Calu3 (cell line): ENCODE results near the gene CDKAL1. TPM values are rescaled to one million over a fixed set of nuclear protein-coding genes. Genes with fewer than 3 reads are reported as not detected.

Experiments
- BruUV-seq: library from RNA; stranded (reverse); fragments of 400-500 nt; replicated peaks from 2 replicates; lab custom pipeline; 2021; lab: Mats Ljungman, UMichigan
- CTCF ChIA-PET: fragments of 300-600 bp; sonication (Branson Sonifier 250); formaldehyde crosslinking; loops from one replicate; lab custom pipeline; 2022; ENCODE audit warnings: antibody characterized with exemption; lab: Charles Lee
- DNase-seq: peaks from one replicate; pipeline ENCODE4 v3.0.0; 2022
- H3K27ac Mint-ChIP-seq: one replicate; pipeline ENCODE4 v1.8.0; 2022; ENCODE audit warnings: mixed read lengths; ENCODE audit not compliant: unreplicated experiment
- H3K27me3 Mint-ChIP-seq: one replicate; pipeline ENCODE4 v1.8.0; 2022; ENCODE audit warnings: mixed read lengths; ENCODE audit not compliant: unreplicated experiment
- H3K36me3 Mint-ChIP-seq: one replicate; pipeline ENCODE4 v1.8.0; 2022; ENCODE audit warnings: mild to moderate bottlenecking, moderate library complexity, mixed read lengths; ENCODE audit not compliant: insufficient read depth, unreplicated experiment
- H3K4me1 Mint-ChIP-seq: one replicate; pipeline ENCODE4 v1.8.0; 2022; ENCODE audit warnings: mild to moderate bottlenecking, low read depth, mixed read lengths; ENCODE audit not compliant: unreplicated experiment
- H3K4me3 Mint-ChIP-seq: one replicate; pipeline ENCODE4 v1.8.0; 2022; ENCODE audit warnings: mild to moderate bottlenecking, low read depth, moderate library complexity, mixed read lengths; ENCODE audit not compliant: unreplicated experiment
- H3K9me3 Mint-ChIP-seq: one replicate; pipeline ENCODE4 v1.8.0; 2022; ENCODE audit warnings: low read depth, mixed read lengths; ENCODE audit not compliant: unreplicated experiment
- intact Hi-C: fragments of 100-400 bp; cut with micrococcal nuclease; formaldehyde crosslinking; loops from one replicate; pipeline ENCODE4 v1.10.0; 2022; ENCODE audit not compliant: unreplicated experiment
- total RNA-seq: library from RNA; stranded (reverse); gene quantifications from 2 replicates; pipeline ENCODE4 v1.2.3, GENCODE V29; 2022
- TF ChIP-seq, protein P1 (sequence below): fragments of 200-600 bp; IDR thresholded peaks from one replicate; pipeline ENCODE4 v1.8.0; 2022; ENCODE audit warnings: antibody characterized with exemption; ENCODE audit not compliant: unreplicated experiment

CDKAL1 gene
- total RNA-seq, 1 experiment from 2014 or later, result 39.6 TPM

DNA sequence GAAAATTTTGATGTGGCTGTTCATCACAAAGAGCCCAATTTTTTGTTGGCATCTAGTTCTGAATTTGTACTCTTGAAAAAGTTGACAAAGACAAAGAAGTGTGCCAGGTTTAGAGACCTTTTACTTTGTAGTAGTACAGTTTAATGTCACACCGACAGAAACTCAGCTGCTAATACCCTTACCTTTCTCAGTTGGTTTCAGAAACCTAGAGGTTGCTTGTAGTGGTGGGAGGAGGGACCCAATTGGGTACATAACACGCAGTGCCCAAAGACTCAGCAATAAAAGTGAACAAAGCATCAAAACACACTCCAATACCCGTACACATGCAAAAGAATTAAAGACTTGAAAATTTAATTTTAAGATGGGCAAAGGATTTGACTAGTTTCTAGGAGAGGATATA lies 203.7 kb downstream of the CDKAL1 start:
- H3K4me3 Mint-ChIP-seq, result no peak overlapping the region
- peaks cover 2% of the 10 kb centered on the region for H3K9me3 Mint-ChIP-seq
- no peak overlapping the region for H3K27ac Mint-ChIP-seq
- CTCF ChIA-PET, result no interaction called here
- TF ChIP-seq, protein P1, sequence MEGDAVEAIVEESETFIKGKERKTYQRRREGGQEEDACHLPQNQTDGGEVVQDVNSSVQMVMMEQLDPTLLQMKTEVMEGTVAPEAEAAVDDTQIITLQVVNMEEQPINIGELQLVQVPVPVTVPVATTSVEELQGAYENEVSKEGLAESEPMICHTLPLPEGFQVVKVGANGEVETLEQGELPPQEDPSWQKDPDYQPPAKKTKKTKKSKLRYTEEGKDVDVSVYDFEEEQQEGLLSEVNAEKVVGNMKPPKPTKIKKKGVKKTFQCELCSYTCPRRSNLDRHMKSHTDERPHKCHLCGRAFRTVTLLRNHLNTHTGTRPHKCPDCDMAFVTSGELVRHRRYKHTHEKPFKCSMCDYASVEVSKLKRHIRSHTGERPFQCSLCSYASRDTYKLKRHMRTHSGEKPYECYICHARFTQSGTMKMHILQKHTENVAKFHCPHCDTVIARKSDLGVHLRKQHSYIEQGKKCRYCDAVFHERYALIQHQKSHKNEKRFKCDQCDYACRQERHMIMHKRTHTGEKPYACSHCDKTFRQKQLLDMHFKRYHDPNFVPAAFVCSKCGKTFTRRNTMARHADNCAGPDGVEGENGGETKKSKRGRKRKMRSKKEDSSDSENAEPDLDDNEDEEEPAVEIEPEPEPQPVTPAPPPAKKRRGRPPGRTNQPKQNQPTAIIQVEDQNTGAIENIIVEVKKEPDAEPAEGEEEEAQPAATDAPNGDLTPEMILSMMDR, result no peak
- no peaks in the 10 kb centered on the region for H3K36me3 Mint-ChIP-seq
- no peak for DNase-seq
- intact Hi-C loops, result no loop called here
- H3K27me3 Mint-ChIP-seq, result no peaks in the 10 kb centered on the region
- H3K4me1 Mint-ChIP-seq, result peaks cover 1% of the 10 kb centered on the region
- no TSS peak for BruUV-seq

DNA sequence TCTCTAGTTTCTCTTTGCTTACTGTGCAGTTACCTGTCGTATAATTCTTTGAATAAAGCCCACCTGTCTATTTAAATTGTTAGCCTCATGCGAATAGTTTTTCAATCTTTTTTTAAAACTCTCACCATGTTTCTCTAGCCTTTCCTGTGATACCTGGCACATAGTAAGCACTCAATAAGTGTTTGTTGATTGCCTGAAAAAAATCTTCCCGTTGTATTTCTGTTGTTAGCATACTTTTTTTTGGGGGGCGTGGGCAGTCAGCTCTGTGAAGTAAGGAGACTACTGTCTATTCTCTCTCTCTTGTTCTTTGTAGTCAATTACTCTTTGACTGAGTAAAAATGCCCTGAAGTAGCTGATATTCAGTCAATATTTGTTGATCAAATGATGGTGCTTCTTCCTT lies 205.8 kb downstream of the CDKAL1 start:
- intact Hi-C loops, result no loop called here
- H3K27ac Mint-ChIP-seq, result no peak overlapping the region
- no peaks in the 10 kb centered on the region for H3K36me3 Mint-ChIP-seq
- H3K27me3 Mint-ChIP-seq, result no peaks in the 10 kb centered on the region
- H3K9me3 Mint-ChIP-seq, result no peaks in the 10 kb centered on the region
- TF ChIP-seq, protein P1, result no peak
- no peak overlapping the region for H3K4me3 Mint-ChIP-seq
- BruUV-seq, result no TSS peak
- H3K4me1 Mint-ChIP-seq, result peaks cover 18% of the 10 kb centered on the region
- CTCF ChIA-PET, result interaction anchor here (0.8 to 1.1 kb wide), 3 partner anchors 7 to 33 kb away, joined by 3 to 5 read pairs (median 3); no protein-coding TSS in a partner anchor
- DNase-seq, result no peak

DNA sequence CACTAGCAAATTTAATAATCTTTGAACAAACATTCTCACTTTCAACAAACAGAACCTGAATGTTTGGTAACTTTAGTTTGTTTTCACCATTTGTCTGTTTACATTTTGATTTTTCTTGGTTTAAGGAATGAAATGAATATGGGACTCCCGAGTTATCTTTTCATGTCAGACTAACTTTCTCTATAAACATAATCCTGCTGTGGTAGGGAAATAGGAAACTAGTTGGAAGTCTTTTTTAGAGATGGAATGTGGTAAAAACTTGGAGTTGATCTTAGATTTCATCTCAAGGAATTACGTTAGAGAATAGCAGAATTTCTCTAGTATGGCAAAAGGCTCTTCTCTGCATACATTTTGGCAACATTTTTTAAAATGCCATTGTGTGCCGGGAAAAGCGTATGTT lies 206.5 kb downstream of the CDKAL1 start:
- H3K27ac Mint-ChIP-seq, result no peak overlapping the region
- TF ChIP-seq, protein P1, result no peak
- H3K4me1 Mint-ChIP-seq, result peaks cover 24% of the 10 kb centered on the region
- H3K9me3 Mint-ChIP-seq, result no peaks in the 10 kb centered on the region
- CTCF ChIA-PET, result interaction anchor here (0.8 kb wide), 1 partner anchor 17 kb away, joined by 5 read pairs; no protein-coding TSS in a partner anchor
- intact Hi-C loops, result no loop called here
- no peak overlapping the region for H3K4me3 Mint-ChIP-seq
- no peak for DNase-seq
- no peaks in the 10 kb centered on the region for H3K27me3 Mint-ChIP-seq
- TSS peak; percentile 7 for BruUV-seq
- H3K36me3 Mint-ChIP-seq, result no peaks in the 10 kb centered on the region

DNA sequence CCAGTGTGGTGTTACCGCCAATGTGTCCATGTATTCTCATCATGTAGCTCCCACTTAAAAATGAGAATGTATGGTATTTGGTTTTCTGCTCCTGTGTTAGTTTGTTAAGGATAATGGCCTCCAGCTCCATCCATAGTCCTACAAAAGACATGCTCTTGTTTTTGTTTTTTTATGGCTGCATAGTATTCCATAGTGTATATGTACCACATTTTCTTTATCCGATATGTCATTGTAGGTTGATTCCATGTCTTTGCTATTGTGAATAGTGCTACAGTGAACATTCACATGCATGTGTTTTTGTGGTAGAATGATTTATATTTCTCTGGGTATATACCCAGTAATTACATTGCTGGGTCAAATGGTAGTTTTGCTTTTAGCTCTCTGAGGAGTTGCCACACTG lies 207.2 kb downstream of the CDKAL1 start:
- Mint-ChIP-seq H3K9me3 (no peaks in the 10 kb centered on the region), H3K27me3 (no peaks in the 10 kb centered on the region), H3K4me1 (peaks cover 32% of the 10 kb centered on the region), H3K36me3 (no peaks in the 10 kb centered on the region), H3K27ac (no peak overlapping the region), H3K4me3 (no peak overlapping the region)
- CTCF ChIA-PET, result no interaction called here
- TF ChIP-seq, protein P1, result no peak
- DNase-seq, result no peak
- BruUV-seq, result no TSS peak
- intact Hi-C loops, result no loop called here
